ENCODE results near the gene HDAC11.

- no peak for TF ChIP-seq POLR2A (IDR thresholded peaks at IDR 0.05)
- TF ChIP-seq, protein P1, sequence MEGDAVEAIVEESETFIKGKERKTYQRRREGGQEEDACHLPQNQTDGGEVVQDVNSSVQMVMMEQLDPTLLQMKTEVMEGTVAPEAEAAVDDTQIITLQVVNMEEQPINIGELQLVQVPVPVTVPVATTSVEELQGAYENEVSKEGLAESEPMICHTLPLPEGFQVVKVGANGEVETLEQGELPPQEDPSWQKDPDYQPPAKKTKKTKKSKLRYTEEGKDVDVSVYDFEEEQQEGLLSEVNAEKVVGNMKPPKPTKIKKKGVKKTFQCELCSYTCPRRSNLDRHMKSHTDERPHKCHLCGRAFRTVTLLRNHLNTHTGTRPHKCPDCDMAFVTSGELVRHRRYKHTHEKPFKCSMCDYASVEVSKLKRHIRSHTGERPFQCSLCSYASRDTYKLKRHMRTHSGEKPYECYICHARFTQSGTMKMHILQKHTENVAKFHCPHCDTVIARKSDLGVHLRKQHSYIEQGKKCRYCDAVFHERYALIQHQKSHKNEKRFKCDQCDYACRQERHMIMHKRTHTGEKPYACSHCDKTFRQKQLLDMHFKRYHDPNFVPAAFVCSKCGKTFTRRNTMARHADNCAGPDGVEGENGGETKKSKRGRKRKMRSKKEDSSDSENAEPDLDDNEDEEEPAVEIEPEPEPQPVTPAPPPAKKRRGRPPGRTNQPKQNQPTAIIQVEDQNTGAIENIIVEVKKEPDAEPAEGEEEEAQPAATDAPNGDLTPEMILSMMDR (IDR thresholded peaks at IDR 0.05): no peak
Observed at GRCh38 chr3:13483286-13483685, 3.2 kb downstream of the HDAC11 start.
